Activated naive CD8-positive, alpha-beta T cell (primary cell): Measurements from ENCODE around the gene ZKSCAN8.
"Not testable (repeated sequence)": the region's sequence is repeated elsewhere in the genome, so short reads cannot be mapped to it uniquely, and the experiment has no call there.

Experiments used
- H3K27ac Mint-ChIP-seq: one replicate; pipeline ENCODE4 v1.8.0; 2021; ENCODE audit warnings: mixed read lengths
- H3K27me3 Mint-ChIP-seq: one replicate; pipeline ENCODE4 v1.8.0; 2021; ENCODE audit warnings: mixed read lengths
- H3K36me3 Mint-ChIP-seq: one replicate; pipeline ENCODE4 v1.8.0; 2021; ENCODE audit warnings: mixed read lengths
- H3K4me1 Mint-ChIP-seq: one replicate; pipeline ENCODE4 v1.8.0; 2021; ENCODE audit warnings: low read depth, mixed read lengths
- H3K4me3 Mint-ChIP-seq: one replicate; pipeline ENCODE4 v1.8.0; 2021; ENCODE audit warnings: mild to moderate bottlenecking, mixed read lengths
- H3K9me3 Mint-ChIP-seq: one replicate; pipeline ENCODE4 v1.8.0; 2021; ENCODE audit warnings: low read depth, mixed read lengths

ZKSCAN8 gene

DNA sequence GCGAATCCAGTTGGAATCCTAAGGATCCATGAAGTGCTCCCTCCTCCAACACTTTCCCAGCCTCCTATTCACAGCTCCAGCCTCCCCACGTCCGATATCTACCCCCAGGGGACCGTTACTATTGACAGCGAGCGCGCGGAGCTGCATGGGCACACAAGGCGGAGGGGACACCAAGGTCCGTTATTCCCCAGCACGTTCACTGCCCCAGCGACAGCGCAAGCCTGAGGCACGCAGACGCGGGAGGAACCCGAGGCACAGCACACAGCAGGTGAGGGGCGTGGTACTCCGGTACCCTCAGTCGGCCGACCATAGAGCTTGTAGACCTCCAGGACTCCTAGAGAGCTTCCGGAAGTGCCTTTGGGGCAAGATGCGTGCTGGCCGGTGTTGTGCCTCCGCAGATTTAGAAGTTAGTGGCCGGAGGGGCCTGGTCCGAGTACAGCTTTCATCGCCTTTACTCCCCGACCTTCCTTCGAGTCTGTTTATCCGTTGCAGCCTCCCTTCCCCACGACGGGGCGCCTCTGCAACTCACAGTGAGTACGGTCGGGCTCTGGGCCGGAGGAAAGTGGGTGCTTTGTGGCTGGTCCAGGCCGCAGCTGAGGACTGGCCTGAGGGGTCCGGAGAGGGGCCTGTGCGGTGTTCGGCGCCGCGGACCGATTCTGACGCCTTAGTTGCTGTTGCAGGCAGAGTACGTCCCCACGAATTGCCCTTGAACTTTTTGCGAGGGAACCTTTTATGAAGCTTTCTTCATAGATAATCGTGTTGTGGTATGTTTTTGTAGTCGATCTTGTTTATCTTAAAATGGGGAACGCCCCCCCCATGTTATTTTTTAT lies at the start of gene ZKSCAN8:
Gene ZKSCAN8, plus strand, starts transcription at position 384 of the 830 bp plus-strand sequence. CDS start 6,525 bp downstream, outside the sequence.
- peak within 1 kb of the TSS; percentile 93 for H3K27ac Mint-ChIP-seq
- peaks cover 71% of the 10 kb centered on the region for H3K4me1 Mint-ChIP-seq
- no peaks in the 10 kb centered on the region for H3K9me3 Mint-ChIP-seq

DNA sequence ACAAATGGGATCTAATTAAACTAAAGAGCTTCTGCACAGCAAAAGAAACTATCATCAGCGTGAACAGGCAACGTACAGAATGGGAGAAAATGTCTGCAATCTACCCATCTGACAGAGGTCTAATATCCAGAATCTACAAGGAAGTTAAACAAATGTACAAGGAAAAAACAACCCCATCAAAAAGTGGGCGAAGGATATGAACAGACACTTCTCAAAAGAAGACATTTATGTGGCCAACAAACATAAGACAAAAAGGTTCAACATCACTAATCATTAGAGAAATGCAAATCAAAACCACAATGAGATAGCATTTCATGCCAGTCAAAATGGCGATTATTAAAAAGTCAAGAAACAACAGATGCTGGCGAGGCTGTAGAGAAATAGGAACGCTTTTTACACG lies 39.5 kb upstream of the ZKSCAN8 start:
- not testable (repeated sequence) for H3K4me1 Mint-ChIP-seq, H3K9me3 Mint-ChIP-seq, H3K4me3 Mint-ChIP-seq, H3K27me3 Mint-ChIP-seq, H3K36me3 Mint-ChIP-seq, H3K27ac Mint-ChIP-seq

More for the DNA sequence above, at the start of gene ZKSCAN8:
- Mint-ChIP-seq H3K27me3 (no peaks in the 10 kb centered on the region), H3K4me3 (peak within 1 kb of the TSS; percentile 95), H3K36me3 (peaks cover 16% of the 10 kb centered on the region)

DNA sequence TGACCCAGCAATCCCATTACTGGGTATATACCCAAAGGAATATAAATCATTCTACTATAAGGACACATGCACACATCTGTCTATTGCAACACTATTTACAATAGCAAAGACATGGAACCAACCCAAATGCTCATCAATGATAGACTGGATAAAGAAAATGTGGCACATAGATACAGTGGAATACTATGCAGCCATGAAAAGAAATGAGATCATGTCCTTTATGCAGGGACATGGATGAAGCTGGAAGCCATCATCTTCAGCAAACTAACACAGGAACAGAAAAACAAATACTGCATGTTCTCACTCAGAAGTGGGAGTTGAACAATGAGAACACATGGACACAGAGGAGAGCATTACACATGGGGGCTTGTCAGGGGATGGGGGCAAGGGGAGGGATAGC lies 39.0 kb upstream of the ZKSCAN8 start:
- not testable (repeated sequence) for H3K27me3 Mint-ChIP-seq, H3K4me1 Mint-ChIP-seq, H3K9me3 Mint-ChIP-seq, H3K36me3 Mint-ChIP-seq
- peak overlapping the region; percentile 77 for H3K27ac Mint-ChIP-seq
- H3K4me3 Mint-ChIP-seq: peak overlapping the region; percentile 33

DNA sequence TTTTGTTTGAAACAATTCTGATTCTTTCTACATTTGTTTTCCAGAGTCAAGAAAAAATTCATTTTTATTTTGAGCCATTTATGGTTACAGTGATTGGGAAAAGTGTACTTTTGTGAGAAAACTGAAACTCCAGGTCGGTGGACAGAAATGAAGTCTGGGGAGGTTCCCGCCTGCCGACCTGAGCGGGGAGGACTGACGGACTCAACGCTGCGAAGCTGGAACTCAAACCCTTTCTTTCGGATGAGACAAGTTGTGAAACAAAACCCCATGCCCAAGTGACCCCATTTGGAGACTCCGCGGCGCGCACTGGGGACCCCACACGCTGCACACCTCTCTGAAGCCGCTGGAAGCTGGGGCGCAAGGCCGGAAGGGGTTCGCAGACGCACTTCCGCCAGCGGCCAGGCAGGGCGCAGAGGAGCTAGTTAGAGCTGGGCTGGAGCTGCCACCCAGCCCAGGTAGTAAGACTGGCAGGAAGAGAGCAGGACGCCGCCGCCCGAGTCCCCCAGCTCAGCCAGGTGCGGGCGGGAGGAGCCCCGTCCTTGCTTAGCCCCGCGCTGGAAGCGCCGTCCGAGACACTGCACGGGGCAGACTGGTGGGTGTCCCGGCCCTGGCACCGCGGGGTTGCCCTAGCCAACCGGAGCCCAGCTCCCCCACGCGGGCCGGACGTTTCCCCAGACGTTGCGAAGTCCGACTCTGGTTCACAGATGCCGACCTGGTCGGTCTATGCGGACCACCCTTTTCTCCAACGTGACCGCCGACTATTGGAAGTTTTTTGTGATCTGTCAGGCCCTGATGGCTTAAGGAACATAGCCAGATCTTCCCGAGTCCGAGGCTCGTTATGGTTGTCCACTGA lies 37.1 kb upstream of the ZKSCAN8 start:
- H3K4me3 Mint-ChIP-seq: peak overlapping the region; percentile 91
- H3K4me1 Mint-ChIP-seq: peaks cover 9% of the 10 kb centered on the region
- H3K27me3 Mint-ChIP-seq: no peaks in the 10 kb centered on the region
- peak overlapping the region; percentile 93 for H3K27ac Mint-ChIP-seq
- H3K9me3 Mint-ChIP-seq: no peaks in the 10 kb centered on the region
- H3K36me3 Mint-ChIP-seq: no peaks in the 10 kb centered on the region

DNA sequence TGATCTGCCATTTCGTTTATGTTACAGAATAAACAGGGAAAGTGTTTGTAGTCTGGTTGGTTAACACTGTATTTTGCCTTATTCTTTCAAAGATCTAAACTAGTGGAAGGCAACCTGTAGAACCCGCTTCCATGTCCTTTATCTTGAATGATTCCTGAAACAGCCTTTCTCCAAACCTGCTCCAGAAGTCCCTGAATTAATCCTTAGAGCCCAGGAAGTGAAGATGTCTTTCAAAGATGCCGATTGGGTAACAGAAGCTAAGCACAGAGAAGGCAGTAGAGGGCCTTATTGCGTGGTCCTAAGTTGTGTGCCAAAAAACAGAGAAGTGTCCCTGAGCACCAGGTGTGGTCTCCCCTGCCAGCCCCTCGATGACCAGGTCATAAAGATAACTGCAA lies 36.4 kb upstream of the ZKSCAN8 start:
- peaks cover 9% of the 10 kb centered on the region for H3K4me1 Mint-ChIP-seq
- H3K27ac Mint-ChIP-seq: peak overlapping the region; percentile 43
- peak overlapping the region; percentile 91 for H3K4me3 Mint-ChIP-seq

DNA sequence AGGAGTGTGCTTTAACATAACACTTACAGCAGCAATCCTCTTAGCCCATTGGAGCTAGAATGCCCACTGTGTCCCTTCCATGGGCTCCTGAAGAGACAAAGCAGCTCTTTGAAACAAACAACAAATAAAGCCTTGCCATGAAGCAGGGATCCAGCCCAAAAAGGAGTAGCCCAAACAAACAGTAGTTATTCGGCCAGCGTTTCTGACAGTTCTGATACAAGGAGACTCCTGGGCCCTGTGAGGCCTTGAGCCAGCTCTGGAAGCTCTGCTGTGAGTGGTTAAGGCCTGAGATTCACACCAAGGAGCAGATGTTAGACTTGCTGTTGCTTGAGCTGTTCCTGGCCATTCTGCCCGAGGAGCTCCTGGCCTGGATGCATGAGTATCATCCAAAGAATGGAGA lies 34.2 kb upstream of the ZKSCAN8 start:
- Mint-ChIP-seq H3K27me3 (no peaks in the 10 kb centered on the region), H3K27ac (no peak overlapping the region), H3K9me3 (no peaks in the 10 kb centered on the region), H3K36me3 (no peaks in the 10 kb centered on the region), H3K4me3 (no peak overlapping the region), H3K4me1 (peaks cover 9% of the 10 kb centered on the region)

More for the DNA sequence above, 36.4 kb upstream of the ZKSCAN8 start:
- Mint-ChIP-seq H3K9me3 (no peaks in the 10 kb centered on the region), H3K27me3 (no peaks in the 10 kb centered on the region), H3K36me3 (no peaks in the 10 kb centered on the region)

DNA sequence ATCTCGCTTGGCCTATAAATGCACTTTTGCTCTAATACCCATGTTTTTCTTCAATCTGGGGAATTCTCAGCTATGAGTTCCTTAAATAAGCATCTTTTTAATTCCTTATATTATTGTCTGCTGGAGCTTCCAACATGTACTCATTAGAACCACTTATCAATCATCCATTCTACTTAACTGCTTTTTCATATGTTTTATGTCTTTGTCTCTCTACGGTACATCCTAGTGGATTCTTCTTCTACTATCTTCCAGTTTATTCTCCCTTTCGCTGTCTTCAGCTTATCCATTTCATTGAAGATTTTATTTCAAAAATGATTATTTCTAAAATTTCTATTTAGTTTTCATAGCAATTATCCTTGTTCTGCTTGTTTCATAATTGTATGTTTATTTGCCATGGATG lies 29.7 kb upstream of the ZKSCAN8 start:
- H3K27me3 Mint-ChIP-seq: no peaks in the 10 kb centered on the region
- no peak overlapping the region for H3K27ac Mint-ChIP-seq
- H3K4me1 Mint-ChIP-seq: no peaks in the 10 kb centered on the region
- peaks cover 9% of the 10 kb centered on the region for H3K36me3 Mint-ChIP-seq
- no peaks in the 10 kb centered on the region for H3K9me3 Mint-ChIP-seq
- H3K4me3 Mint-ChIP-seq: no peak overlapping the region

DNA sequence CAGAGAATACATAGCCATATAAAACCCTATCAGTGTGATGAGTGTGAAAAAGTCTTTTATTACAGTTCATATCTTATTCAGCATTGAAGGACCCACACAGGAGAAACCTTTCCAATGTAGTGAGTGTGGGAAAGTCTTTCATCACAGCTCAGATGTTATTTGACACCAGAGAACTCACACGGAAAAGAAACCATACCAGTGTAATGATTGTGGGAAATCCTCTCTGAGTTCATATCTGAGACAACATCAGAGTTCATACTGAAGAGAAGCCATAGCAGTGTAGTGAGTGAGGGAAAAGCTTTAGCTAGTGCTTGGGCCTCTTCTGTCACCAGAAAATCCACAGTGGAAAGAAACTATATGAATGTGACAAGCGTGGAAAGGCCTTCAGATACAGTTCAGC lies 25.9 kb upstream of the ZKSCAN8 start:
- H3K36me3 Mint-ChIP-seq: peaks cover 14% of the 10 kb centered on the region
- no peak overlapping the region for H3K4me3 Mint-ChIP-seq
- H3K27ac Mint-ChIP-seq: no peak overlapping the region

DNA sequence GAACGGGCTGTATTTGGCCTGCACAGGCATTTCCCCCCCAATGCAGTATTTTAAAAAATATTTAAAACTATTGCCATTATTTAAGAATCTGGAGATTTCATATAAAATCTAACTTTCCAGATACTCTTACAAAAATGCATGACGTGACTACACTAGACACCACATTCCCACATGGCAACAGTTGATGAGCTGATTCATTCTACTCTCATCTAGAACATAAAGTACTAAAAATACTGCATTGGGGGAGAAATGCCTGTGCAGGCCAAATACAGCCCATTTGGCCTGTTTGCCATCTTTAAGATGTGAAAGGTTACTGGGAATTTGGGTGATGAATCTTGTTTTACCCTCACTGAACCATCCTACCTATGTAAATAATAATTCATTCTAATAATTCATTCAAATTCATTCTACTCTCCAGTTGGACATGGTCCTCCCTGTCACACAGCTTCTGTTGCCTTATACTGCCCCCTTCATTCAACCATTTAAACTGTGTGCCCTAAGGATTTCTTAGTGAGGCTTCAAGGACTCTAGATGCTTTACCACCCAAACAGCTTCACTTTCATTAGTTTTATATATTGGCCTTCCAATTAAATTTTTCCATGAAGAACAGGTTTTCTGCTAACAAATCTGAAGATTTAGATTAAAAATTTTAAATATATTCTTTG lies 24.2 kb upstream of the ZKSCAN8 start:
- H3K9me3 Mint-ChIP-seq: no peaks in the 10 kb centered on the region
- no peaks in the 10 kb centered on the region for H3K4me1 Mint-ChIP-seq
- H3K36me3 Mint-ChIP-seq: peaks cover 16% of the 10 kb centered on the region
- H3K27me3 Mint-ChIP-seq: no peaks in the 10 kb centered on the region
- no peak overlapping the region for H3K4me3 Mint-ChIP-seq
- H3K27ac Mint-ChIP-seq: no peak overlapping the region

More for the DNA sequence above, 25.9 kb upstream of the ZKSCAN8 start:
- H3K27me3 Mint-ChIP-seq: no peaks in the 10 kb centered on the region
- no peaks in the 10 kb centered on the region for H3K9me3 Mint-ChIP-seq
- no peaks in the 10 kb centered on the region for H3K4me1 Mint-ChIP-seq

DNA sequence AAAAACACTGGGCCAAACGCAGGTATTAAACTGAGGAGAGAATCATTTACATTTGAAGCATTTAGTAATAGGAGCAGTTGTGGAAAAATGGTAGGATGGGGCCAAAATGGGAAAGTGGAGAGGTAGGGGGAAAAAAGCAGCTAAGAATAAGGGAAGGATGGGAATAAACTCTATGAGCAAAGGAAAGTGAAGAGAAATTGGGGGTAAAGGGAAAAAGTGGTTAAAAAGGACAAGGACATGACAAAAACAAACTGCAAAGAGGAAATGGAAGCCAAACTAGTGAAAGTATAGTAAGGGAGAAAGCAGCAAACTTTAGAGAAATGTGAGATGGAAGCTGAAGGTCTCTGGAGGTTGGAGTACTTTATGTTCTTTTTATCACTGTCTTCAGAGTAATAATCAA lies 23.5 kb upstream of the ZKSCAN8 start:
- Mint-ChIP-seq H3K4me1 (peaks cover under 1% of the 10 kb centered on the region), H3K27ac (no peak overlapping the region), H3K27me3 (no peaks in the 10 kb centered on the region), H3K9me3 (no peaks in the 10 kb centered on the region), H3K4me3 (no peak overlapping the region), H3K36me3 (peaks cover 18% of the 10 kb centered on the region)

DNA sequence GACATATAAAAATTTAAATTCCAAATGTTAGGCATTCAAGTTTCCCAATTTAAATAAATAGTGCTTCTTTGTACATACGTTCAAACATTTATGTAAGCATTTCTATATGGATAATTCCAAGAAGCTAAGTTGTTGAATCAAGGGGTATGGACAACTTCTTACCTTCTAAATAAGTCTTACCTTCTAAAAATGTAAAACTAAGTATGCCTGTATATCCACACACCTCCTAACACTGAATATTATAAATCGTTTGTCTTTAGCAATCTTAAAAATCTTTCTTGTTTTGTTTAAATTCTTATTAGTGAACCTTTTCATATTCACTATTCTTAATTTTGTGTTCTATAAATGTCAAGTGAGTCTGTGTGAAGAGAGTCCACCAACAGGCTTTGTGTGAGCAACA lies 19.8 kb upstream of the ZKSCAN8 start:
- Mint-ChIP-seq H3K27ac (no peak overlapping the region), H3K36me3 (peaks cover 8% of the 10 kb centered on the region), H3K4me1 (peaks cover 36% of the 10 kb centered on the region), H3K9me3 (no peaks in the 10 kb centered on the region), H3K4me3 (no peak overlapping the region), H3K27me3 (no peaks in the 10 kb centered on the region)

DNA sequence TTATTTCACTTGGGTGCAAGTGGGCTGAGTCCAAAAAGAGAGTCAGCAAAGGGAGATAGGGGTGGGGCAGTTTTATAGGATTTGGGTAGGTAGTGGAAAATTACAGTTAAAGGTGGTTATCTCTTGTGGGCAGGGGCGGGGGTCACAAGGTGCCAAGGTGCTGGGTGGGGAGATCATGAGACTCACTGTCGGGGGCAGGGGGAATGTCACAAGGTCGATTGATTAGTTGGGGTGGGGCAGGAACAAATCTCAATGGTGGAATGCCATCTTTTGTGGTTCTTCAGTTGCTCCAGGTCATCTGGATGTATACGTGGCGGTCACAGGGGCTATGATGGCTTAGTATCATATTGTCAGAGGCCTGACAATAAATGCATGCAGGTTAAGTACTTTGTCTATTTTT lies 19.4 kb upstream of the ZKSCAN8 start:
- not testable (repeated sequence) for H3K4me3 Mint-ChIP-seq, H3K36me3 Mint-ChIP-seq, H3K27me3 Mint-ChIP-seq, H3K27ac Mint-ChIP-seq, H3K9me3 Mint-ChIP-seq
- peaks cover 40% of the 10 kb centered on the region for H3K4me1 Mint-ChIP-seq

DNA sequence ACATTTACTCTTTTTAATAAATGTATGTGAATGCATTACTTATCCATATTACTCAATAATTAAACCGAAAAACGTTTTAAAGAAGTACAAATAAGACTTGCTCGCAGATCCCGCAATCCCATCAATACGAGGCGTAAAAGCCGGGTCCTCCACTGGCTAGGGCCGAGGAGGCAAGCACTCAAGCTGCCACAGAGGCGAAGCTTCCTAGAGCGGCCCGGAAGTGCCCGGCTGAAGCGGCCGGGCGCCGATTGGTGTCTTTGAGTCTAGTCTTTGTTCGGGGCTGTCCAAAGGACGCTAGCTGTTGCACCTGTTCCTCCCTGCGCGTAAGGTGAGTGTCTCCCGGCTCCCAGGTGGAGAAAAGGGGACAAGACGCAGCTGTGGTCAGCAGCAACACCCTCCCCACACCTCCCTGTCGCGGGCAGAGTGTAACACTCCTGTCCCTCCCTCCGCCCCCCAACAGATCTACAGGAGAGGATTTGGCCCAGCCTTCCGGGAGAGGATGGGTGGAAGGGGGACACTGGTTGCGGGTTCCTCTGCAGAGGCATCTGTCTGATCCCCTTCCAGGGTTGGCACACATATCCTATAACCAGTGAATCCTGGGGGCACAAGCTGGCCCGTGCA lies 17.2 kb upstream of the ZKSCAN8 start, which contains the start of gene ZSCAN16:
Gene ZSCAN16, plus strand, starts transcription at position 260 of the 621 bp plus-strand sequence. CDS start 835 bp downstream, outside the sequence.
- H3K9me3 Mint-ChIP-seq: no peaks in the 10 kb centered on the region
- H3K27ac Mint-ChIP-seq: peak within 1 kb of the TSS; percentile 95
- H3K4me3 Mint-ChIP-seq: peak within 1 kb of the TSS; percentile 96
- no peaks in the 10 kb centered on the region for H3K27me3 Mint-ChIP-seq
- H3K4me1 Mint-ChIP-seq: peaks cover 49% of the 10 kb centered on the region
- peaks cover 4% of the 10 kb centered on the region for H3K36me3 Mint-ChIP-seq

DNA sequence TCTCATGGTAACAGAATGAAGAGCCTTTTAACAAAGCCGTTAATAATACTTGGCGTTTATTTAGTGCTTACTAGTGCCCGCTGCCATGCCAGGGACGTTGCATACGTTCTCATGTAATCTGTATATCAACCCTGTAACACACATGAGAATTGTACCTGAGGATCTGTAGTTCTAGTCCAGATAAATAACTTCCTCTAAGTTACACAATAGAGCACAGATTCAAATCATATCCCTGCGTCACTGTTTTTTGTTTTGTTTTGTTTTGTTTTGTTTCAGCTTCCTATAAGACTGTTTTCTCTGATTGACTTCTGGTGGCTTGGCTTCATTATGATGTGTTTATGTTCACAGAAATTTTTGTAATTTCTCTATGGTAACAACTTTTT lies 16.7 kb upstream of the ZKSCAN8 start:
- H3K4me1 Mint-ChIP-seq: peaks cover 49% of the 10 kb centered on the region
- H3K27ac Mint-ChIP-seq: peak overlapping the region; percentile 95
- peaks cover 4% of the 10 kb centered on the region for H3K36me3 Mint-ChIP-seq
- peak overlapping the region; percentile 96 for H3K4me3 Mint-ChIP-seq
- H3K9me3 Mint-ChIP-seq: no peaks in the 10 kb centered on the region
- no peaks in the 10 kb centered on the region for H3K27me3 Mint-ChIP-seq
